ENCODE data around the gene NPBWR2. TPM values are rescaled to one million over a fixed set of nuclear protein-coding genes. Genes with fewer than 3 reads are reported as not detected.

The NPBWR2 gene
- total RNA-seq, 1 donor from 2014 or later = not detected

GRCh38 chr20:64079273-64080012 lies 27.9 kb downstream of the NPBWR2 start, which contains the start of gene RGS19:
Gene RGS19 (minus strand): TSS chr20:64079518. CDS start chr20:64076886, 2,632 bp downstream.
- Mint-ChIP-seq H3K36me3 (ENCODE audit: insufficient read depth) (no peaks in the 10 kb centered on the region), H3K27ac (peak within 1 kb of the TSS; percentile 41), H3K4me1 (ENCODE audit: low read depth) (peaks cover 8% of the 10 kb centered on the region), H3K9me3 (ENCODE audit: low read depth) (no peaks in the 10 kb centered on the region), H3K4me3 (ENCODE audit: low read depth) (peak within 1 kb of the TSS; percentile 75), H3K27me3 (peaks cover 30% of the 10 kb centered on the region)
- TF ChIP-seq CTCF (IDR thresholded peaks at IDR 0.05; ENCODE audit: unreplicated experiment) = no peak
- peak; percentile 51 for DNase-seq (ENCODE audit: low spot score, unreplicated experiment)

- Mint-ChIP-seq H3K36me3 (ENCODE audit: insufficient read depth) (no peaks in the 10 kb centered on the region), H3K4me1 (ENCODE audit: low read depth) (peaks cover 6% of the 10 kb centered on the region), H3K27ac (no peak overlapping the region), H3K27me3 (peaks cover 26% of the 10 kb centered on the region), H3K9me3 (ENCODE audit: low read depth) (no peaks in the 10 kb centered on the region), H3K4me3 (ENCODE audit: low read depth) (peak overlapping the region; percentile 56)
- DNase-seq (ENCODE audit: low spot score, unreplicated experiment) = no peak
- TF ChIP-seq CTCF (IDR thresholded peaks at IDR 0.05; ENCODE audit: unreplicated experiment) = no peak
Observed at GRCh38 chr20:64078934-64079272, 28.5 kb downstream of the NPBWR2 start.

- Mint-ChIP-seq H3K4me1 (ENCODE audit: low read depth) (peaks cover 6% of the 10 kb centered on the region), H3K4me3 (ENCODE audit: low read depth) (no peak overlapping the region), H3K27ac (no peak overlapping the region), H3K9me3 (ENCODE audit: low read depth) (no peaks in the 10 kb centered on the region), H3K27me3 (peaks cover 23% of the 10 kb centered on the region), H3K36me3 (ENCODE audit: insufficient read depth) (no peaks in the 10 kb centered on the region)
- no peak for DNase-seq (ENCODE audit: low spot score, unreplicated experiment)
- no peak for TF ChIP-seq CTCF (IDR thresholded peaks at IDR 0.05; ENCODE audit: unreplicated experiment)
Observed at GRCh38 chr20:64077876-64078551, 29.4 kb downstream of the NPBWR2 start.

GRCh38 chr20:64077541-64077875 lies 29.9 kb downstream of the NPBWR2 start:
- Mint-ChIP-seq H3K9me3 (ENCODE audit: low read depth) (no peaks in the 10 kb centered on the region), H3K27ac (no peak overlapping the region), H3K27me3 (peaks cover 20% of the 10 kb centered on the region), H3K4me3 (ENCODE audit: low read depth) (no peak overlapping the region), H3K36me3 (ENCODE audit: insufficient read depth) (no peaks in the 10 kb centered on the region), H3K4me1 (ENCODE audit: low read depth) (peaks cover 6% of the 10 kb centered on the region)
- DNase-seq (ENCODE audit: low spot score, unreplicated experiment) = no peak
- no peak for TF ChIP-seq CTCF (IDR thresholded peaks at IDR 0.05; ENCODE audit: unreplicated experiment)

- no peak for DNase-seq (ENCODE audit: low spot score, unreplicated experiment)
- Mint-ChIP-seq H3K36me3 (ENCODE audit: insufficient read depth) (no peaks in the 10 kb centered on the region), H3K4me1 (ENCODE audit: low read depth) (peaks cover 6% of the 10 kb centered on the region), H3K27me3 (peaks cover 16% of the 10 kb centered on the region), H3K9me3 (ENCODE audit: low read depth) (no peaks in the 10 kb centered on the region), H3K4me3 (ENCODE audit: low read depth) (no peak overlapping the region), H3K27ac (no peak overlapping the region)
- TF ChIP-seq CTCF (IDR thresholded peaks at IDR 0.05; ENCODE audit: unreplicated experiment) = no peak
Observed at GRCh38 chr20:64077094-64077493, 30.3 kb downstream of the NPBWR2 start.

Measured in progenitor cell of endocrine pancreas (in vitro differentiated cells).